Neuron (in vitro differentiated cells): ENCODE measurements around the gene PRDM11.
"Not testable (repeated sequence)": the region's sequence is repeated elsewhere in the genome, so short reads cannot be mapped to it uniquely, and the experiment has no call there.

Experiments used
- H2AFZ ChIP-seq: one replicate; pipeline ENCODE4 v1.6.1; 2013; ENCODE audit warnings: low read depth, mild to moderate bottlenecking, inconsistent platforms, low read length, moderate library complexity
- H3K27me3 ChIP-seq: one replicate; pipeline ENCODE4 v1.6.1; 2013; ENCODE audit warnings: low read length; ENCODE audit not compliant: insufficient read depth
- H3K36me3 ChIP-seq: one replicate; pipeline ENCODE4 v1.6.1; 2013; ENCODE audit warnings: low read length; ENCODE audit not compliant: insufficient read depth
- H3K4me1 ChIP-seq: one replicate; pipeline ENCODE4 v1.6.1; 2013; ENCODE audit warnings: low read length; ENCODE audit not compliant: insufficient read depth
- H3K4me3 ChIP-seq: 2 replicates; pipeline ENCODE4 v1.5.1; 2013; ENCODE audit warnings: mild to moderate bottlenecking, low read length, moderate library complexity
- H3K9me3 ChIP-seq: one replicate; pipeline ENCODE4 v1.6.1; 2013; ENCODE audit warnings: low read length

Gene PRDM11

DNA sequence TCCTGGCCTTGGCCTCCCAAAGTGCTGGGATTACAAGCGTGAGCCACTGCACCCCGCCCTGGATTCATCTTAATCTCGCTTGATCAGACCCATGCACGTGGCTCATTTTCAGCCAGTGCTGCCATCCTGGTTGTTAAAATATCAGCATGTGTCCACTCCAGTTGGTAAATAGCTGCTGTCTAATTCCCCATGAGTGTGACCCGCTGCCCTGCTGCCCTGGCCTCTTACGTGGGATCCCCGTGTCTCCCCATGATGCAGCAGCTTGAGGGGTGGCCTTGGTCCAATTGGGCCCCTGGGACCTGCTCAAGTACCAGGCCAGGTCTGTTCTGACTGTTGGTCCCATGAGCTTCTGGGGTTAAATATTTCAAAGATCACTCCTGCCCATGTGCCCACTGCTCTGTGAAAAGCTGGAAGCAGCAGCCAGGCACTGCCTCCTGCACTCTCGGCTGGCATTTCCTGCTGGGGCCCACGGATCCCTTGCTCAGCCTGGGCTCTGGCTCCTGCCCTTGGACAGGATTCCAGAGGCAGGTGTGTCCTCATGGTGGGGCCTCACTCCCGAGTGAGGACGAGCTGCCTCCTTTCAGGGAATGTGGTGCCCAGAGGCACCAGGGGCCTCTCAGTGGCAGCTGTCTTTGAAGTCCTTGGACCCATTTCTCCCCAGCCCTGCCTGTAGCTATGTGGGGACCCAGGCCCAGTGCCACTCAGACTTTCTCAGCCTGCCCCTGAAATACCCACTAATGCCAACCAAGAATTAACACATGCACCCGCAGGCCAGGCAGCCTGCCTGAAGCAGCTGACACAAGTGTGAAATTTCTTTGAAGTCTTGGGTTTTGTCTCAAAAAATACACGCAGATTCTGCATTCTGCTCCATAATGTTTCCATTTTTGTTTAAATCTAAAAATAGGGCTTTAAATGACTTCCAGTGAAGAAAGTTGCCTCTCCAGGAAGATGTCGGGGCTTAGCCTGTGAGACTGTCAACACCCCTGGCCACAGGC lies 38.1 kb upstream of the PRDM11 start:
- peaks cover 8% of the 10 kb centered on the region for H3K27me3 ChIP-seq
- no peaks in the 10 kb centered on the region for H3K9me3 ChIP-seq
- no peak overlapping the region for H3K4me3 ChIP-seq
- no peak overlapping the region for H2AFZ ChIP-seq
- H3K36me3 ChIP-seq = no peaks in the 10 kb centered on the region
- H3K4me1 ChIP-seq = no peaks in the 10 kb centered on the region

DNA sequence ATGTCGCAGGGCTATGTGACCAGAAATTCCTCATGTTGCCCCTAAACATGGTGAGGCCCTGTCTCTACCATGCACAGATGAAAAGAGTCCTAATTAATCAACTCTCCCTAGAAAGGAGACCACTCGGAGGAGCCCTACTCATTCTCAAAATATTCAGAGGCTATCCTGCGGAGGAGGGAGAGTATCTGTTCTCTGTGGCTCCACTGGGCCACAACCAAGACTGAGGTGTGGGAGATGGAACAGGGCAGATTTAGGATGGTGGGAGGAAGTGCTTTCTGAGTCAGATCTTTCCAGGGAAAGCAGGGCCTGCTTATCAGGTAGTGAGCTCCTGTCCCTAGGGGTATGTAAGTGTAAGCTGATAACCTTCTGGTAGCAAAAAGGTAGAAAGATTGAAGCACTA lies 37.0 kb upstream of the PRDM11 start:
- H3K36me3 ChIP-seq = no peaks in the 10 kb centered on the region
- no peaks in the 10 kb centered on the region for H3K4me1 ChIP-seq
- peaks cover 8% of the 10 kb centered on the region for H3K27me3 ChIP-seq
- H3K4me3 ChIP-seq = no peak overlapping the region
- no peak overlapping the region for H2AFZ ChIP-seq
- no peaks in the 10 kb centered on the region for H3K9me3 ChIP-seq

DNA sequence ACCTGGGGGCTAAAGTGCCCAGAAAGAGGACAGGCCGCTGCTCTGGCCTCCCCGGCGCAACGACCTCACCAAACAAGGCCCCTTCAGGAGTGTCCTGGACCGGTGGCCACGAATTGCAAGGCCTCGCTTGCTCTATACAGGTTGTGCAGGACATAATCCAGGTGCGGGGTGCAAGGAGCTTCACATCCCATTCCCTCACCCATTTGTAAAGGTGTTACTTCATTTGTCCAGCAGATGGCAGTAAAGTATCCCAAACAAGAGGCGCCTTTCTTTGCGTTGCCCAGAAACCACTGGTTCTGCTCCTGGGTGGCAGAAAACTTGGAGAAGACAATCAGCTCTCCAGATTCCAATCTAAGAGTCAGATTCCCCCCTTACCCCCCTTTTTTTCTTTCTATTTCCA lies 35.9 kb upstream of the PRDM11 start:
- no peak overlapping the region for H3K4me3 ChIP-seq
- H2AFZ ChIP-seq = no peak overlapping the region
- no peaks in the 10 kb centered on the region for H3K36me3 ChIP-seq
- peaks cover 8% of the 10 kb centered on the region for H3K27me3 ChIP-seq
- no peaks in the 10 kb centered on the region for H3K4me1 ChIP-seq
- H3K9me3 ChIP-seq = no peaks in the 10 kb centered on the region

DNA sequence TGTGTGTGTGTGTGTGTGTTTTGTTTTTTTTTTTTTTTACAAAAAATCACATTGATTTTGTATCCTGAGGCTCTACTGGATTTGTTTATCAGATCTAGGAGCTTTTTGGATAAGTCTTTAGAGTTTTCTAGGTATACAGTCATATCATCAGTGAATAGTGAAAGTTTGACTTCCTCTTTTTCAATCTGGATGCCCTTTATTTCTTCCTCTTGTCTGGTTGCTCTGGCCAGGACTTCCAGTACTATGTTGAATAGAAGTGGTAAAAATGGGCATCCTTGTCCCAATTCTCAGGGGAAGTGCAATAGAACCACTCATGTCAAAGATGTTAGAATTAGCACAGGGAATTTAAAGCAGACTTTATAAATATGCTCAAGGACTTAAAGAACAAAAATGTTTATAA lies 32.6 kb upstream of the PRDM11 start:
- H3K4me1 ChIP-seq = no peaks in the 10 kb centered on the region
- H2AFZ ChIP-seq = no peak overlapping the region
- H3K27me3 ChIP-seq = peaks cover 3% of the 10 kb centered on the region
- no peak overlapping the region for H3K4me3 ChIP-seq
- H3K9me3 ChIP-seq = no peaks in the 10 kb centered on the region
- no peaks in the 10 kb centered on the region for H3K36me3 ChIP-seq

DNA sequence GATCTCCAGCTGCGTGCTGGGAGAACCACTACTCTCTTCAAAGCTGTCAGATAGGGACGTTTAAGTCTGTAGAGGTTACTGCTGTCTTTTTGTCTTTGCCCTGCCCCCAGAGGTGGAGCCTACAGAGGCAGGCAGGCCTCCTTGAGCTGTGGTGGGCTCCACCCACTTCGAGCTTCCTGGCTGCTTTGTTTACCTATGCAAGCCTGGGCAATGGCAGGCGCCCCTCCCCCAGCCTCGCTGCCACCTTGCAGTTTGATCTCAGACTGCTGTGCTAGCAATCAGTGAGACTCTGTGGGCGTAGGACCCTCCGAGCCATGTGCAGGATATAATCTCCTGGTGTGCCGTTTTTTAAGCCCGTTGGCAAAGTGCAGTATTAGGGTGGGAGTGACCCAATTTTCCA lies 18.6 kb upstream of the PRDM11 start:
- not testable (repeated sequence) for H3K36me3 ChIP-seq, H3K4me3 ChIP-seq, H3K9me3 ChIP-seq, H3K4me1 ChIP-seq, H3K27me3 ChIP-seq, H2AFZ ChIP-seq

DNA sequence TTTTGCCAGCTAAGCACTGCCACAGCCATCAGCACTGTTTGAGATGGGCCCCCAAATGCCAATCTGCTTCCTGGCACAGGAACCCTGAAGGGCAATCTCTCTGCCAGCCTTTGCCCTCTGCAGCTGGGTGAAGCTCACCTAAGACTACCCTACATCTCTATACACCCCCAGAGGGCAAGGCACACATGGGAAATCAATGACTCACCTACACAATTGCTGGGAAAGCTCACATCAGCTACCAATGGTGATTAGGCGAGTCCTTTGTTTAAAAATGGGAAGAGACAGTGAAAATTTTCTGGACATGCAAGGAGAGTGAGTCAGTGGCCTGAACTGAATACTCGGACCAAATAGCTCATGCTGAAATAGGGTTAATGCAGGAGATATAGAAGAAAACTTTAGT lies 12.6 kb upstream of the PRDM11 start:
- peaks cover 19% of the 10 kb centered on the region for H3K27me3 ChIP-seq
- H3K9me3 ChIP-seq = no peaks in the 10 kb centered on the region
- no peaks in the 10 kb centered on the region for H3K36me3 ChIP-seq

DNA sequence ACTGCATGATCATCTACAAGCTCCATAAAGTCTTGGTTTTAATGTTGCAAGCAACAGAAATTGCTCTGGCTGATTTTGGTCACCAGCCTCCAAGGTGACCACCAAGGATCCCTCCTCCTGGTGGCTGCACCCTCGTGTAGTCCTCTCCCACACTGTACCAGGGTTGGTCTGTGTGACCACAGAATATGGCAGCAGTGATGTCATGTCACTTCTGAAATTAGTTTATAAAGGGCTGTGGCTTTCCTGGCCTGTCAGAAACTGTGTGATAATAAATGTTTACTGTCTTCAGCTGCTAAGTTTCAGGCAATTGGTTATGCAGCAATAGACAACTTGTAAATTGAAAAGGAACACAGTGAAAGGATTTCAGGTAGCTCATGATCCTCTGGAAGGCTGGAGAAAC lies 5.3 kb upstream of the PRDM11 start:
- H3K27me3 ChIP-seq = peaks cover 19% of the 10 kb centered on the region
- no peaks in the 10 kb centered on the region for H3K9me3 ChIP-seq
- H3K36me3 ChIP-seq = no peaks in the 10 kb centered on the region

More for the DNA sequence above, 12.6 kb upstream of the PRDM11 start:
- Histone ChIP-seq H3K4me1 (no peaks in the 10 kb centered on the region), H3K4me3 (no peak overlapping the region), H2AFZ (no peak overlapping the region)

DNA sequence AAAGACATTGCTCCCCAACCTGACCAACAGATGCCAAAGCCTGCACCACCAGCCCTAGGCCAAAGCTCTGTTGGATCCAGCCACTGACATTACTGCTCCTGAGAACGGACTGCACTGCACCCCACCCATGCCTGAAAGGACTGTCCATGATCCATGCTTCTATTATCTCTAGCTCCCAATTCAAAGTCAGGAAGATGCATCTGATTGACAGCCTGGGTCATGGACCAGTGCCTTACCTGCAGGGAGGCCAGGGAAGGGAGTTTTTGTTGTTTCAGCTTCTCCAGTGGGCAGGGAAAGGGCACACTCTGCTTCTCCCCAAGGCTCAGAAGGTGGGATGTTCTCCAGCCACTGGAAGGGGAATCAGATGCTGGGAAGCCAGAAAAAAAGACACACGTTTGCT lies 4.8 kb upstream of the PRDM11 start:
- Histone ChIP-seq H3K9me3 (no peaks in the 10 kb centered on the region), H3K4me3 (no peak overlapping the region), H3K36me3 (no peaks in the 10 kb centered on the region), H3K4me1 (peaks cover 9% of the 10 kb centered on the region), H2AFZ (no peak overlapping the region), H3K27me3 (peaks cover 15% of the 10 kb centered on the region)

More for the DNA sequence above, 5.3 kb upstream of the PRDM11 start:
- H3K4me3 ChIP-seq = no peak overlapping the region
- peaks cover 9% of the 10 kb centered on the region for H3K4me1 ChIP-seq
- H2AFZ ChIP-seq = no peak overlapping the region

DNA sequence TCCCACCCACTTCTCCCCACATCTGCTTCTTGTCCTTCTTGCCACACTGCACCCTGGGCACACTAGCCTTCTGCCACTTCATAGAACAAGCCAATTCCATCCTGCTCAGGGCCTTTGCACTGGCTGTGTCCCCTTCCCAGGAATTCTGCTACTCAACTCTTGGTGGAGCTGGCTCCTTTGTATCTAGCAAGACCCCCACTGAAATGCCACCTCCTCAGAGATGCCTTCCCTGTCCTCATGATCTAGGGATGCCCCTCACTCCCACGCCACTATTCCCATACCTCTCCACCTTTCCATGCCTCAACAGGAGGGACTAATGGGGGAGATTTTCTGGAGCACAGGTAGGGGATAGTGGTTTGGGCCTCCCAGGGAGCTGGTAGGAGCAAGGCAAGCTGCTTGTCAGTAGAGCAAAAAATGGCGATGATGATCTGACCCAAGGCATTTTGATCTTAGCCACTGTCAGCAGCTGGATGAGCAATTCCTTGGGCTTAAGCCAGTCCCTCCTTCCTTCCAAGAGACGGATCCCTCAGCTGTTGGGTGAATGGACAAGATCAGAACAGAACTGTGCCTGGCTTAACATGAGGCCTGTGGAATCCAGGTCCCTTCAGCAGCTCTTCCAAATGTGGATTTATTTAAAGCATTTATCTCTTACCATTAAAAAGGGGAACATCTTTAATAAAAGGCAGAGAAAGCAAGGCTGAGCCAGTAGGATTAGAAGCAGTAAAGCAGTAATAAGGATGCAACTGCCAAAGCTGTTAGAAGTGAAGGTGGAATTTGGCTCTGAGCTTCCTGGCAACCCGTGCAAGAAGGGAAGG lies 4.0 kb upstream of the PRDM11 start:
- Histone ChIP-seq H3K4me1 (peaks cover 9% of the 10 kb centered on the region), H3K4me3 (no peak overlapping the region), H3K27me3 (peaks cover 14% of the 10 kb centered on the region), H3K36me3 (no peaks in the 10 kb centered on the region), H3K9me3 (no peaks in the 10 kb centered on the region), H2AFZ (no peak overlapping the region)

DNA sequence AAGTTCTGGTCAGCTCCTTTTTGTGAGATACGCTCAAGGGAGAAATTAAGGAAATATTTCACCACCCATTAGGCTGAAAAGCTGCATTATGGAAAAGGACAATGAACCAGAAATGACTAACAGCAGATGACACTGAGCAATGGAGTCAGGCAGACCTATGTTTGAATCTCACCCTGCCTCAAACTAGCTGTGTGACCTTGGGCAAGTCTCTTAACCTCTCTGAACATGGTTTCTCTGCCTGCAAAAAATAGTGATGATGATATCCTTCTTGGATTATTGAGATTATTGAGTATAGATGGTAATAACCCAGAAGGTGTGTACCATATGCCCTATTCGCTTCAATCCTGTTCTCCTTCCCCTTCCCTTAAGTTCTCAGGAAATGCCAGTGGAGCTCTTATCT lies 2.9 kb upstream of the PRDM11 start:
- Histone ChIP-seq H3K4me1 (peaks cover 18% of the 10 kb centered on the region), H2AFZ (no peak overlapping the region), H3K4me3 (no peak overlapping the region), H3K36me3 (no peaks in the 10 kb centered on the region), H3K9me3 (no peaks in the 10 kb centered on the region), H3K27me3 (peaks cover 6% of the 10 kb centered on the region)

DNA sequence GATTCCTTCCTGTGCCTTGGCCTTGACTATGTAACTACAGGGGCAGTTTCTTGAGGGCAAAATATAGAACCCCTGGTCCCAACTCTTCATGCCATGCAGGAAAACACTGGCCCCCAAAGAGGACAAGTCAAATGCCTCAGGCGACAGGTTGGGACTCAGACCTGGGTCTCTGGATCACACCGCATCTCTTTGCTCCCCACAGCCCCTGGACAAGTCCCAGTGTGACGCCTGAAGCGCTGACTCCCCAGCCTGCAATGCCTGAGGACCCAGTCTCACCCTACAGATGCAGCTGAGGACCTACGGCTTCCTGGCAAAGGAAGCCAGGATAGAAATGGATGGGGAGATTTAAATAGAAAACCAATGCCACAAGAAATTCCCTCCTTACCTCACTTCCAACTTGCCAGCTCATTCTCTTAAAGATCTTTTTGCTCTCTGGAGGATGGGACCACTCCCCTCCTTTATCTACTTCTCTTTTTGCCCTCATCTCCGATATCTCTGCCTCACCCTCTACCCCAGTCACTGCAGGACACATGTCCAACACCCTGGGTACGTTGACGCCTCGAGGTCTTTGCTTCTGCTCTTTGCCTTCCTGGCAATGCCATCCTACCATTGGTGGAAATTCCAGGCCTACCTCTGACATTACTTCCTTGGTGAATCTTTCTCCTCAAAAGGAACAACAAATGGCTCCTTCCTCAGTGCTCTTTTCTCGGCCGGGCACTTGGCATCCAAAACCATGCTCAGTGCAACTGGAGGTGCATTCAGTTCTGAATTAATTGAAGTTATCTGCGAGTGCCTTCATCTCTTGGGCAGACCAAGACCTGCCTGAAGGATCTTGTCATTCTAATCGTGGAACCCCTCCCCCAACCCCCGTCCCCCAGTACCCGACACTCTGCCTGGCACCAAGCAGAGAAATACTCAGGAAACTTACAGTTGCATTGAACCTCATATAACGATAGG lies 2.0 kb upstream of the PRDM11 start:
- Histone ChIP-seq H3K9me3 (no peaks in the 10 kb centered on the region), H3K4me1 (peaks cover 18% of the 10 kb centered on the region), H2AFZ (no peak overlapping the region), H3K36me3 (no peaks in the 10 kb centered on the region), H3K27me3 (peaks cover 6% of the 10 kb centered on the region), H3K4me3 (no peak overlapping the region)

DNA sequence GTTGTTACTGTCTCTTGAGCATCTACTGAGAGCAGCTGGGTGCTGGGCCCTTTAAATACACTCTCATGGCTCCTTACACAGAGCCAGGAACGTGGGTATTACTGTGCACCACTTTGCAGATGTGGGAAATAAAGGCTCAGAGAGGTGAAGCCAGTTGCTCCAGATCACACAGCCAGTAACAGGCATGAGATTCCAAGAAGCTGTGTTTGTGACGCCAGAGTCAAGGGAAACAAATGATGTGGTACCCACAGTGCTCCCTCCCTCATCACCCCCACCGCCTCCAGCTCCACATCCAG lies 1.4 kb upstream of the PRDM11 start:
- Histone ChIP-seq H3K27me3 (peaks cover 6% of the 10 kb centered on the region), H3K4me3 (no peak overlapping the region), H3K4me1 (peaks cover 18% of the 10 kb centered on the region), H2AFZ (no peak overlapping the region), H3K36me3 (no peaks in the 10 kb centered on the region), H3K9me3 (no peaks in the 10 kb centered on the region)
